ENCODE results near the gene MAGI2.

GRCh38 chr7:78260826-78261225 lies 1192.6 kb downstream of the MAGI2 start:
- TF ChIP-seq CTCF (IDR thresholded peaks at IDR 0.05; ENCODE audit: borderline replicate concordance, extremely low read depth, low read length, poor library complexity, severe bottlenecking) = no peak
- TF ChIP-seq EZH2 (IDR thresholded peaks at IDR 0.05; ENCODE audit: borderline replicate concordance, low read depth, low read length, severe bottlenecking) = no peak

All from DND-41 (cell line).